ENCODE results near the gene OR4C45. TPM values are rescaled to one million over a fixed set of nuclear protein-coding genes. Genes with fewer than 3 reads are reported as not detected.

OR4C45 gene
- total and polyA plus RNA-seq, 2 of the 4 experiments (the other 2 are of a cell fraction), result not detected

DNA sequence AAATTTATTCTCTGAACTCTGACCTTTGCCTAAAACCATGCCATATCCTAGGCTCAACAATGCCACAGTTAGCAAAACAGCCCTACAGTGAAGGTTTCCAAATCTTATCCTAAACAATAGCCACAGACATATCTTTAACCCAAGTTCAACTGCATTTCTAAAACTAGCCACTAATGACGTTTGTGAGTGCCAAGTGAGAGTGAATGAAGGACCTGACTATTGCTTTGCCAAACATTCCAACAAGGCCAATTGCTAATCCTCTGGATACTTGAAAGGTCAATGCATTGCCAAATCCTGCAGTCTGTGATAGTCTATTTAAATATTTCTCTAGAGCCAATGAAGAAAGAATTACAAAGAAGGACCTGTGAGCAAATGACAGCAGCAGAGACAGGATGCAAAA lies 2.5 kb upstream of the OR4C45 start:
- no TSS peak for BruUV-seq (replicated peaks)
- Histone ChIP-seq H3K14ac (replicated peaks; ENCODE audit: low read depth, low read length) (no peak overlapping the region), H4K8ac (ENCODE audit: low read depth in 2 of 2, low read length in 2 of 2) (no peak overlapping the region), H3K4me2 (ENCODE audit: low read depth, low read length) (no peak overlapping the region), H2BK15ac (ENCODE audit: low read depth, low read length) (no peak overlapping the region), H2AFZ (replicated peaks; ENCODE audit: low read length, poor library complexity) (no peak overlapping the region), H3K9me1 (ENCODE audit: insufficient read depth, low read length) (no peaks in the 10 kb centered on the region), H3K27ac (ENCODE audit: insufficient read depth, low read length) (no peak overlapping the region), H2AK5ac (ENCODE audit: low read depth, low read length) (no peak overlapping the region), H3K23ac (ENCODE audit: low read depth, low read length) (no peak overlapping the region), H3K36me3 (ENCODE audit: control insufficient read depth, insufficient read depth, low read length) (no peaks in the 10 kb centered on the region), H3K4me3 (ENCODE audit: insufficient read depth, low read depth, low read length) (no peak overlapping the region), H3K79me1 (ENCODE audit: low read depth in 1 of 2, low read length in 2 of 2) (no peaks in the 10 kb centered on the region), H3K9me3 (ENCODE audit: control insufficient read depth, insufficient read depth, low read length) (peaks cover 10% of the 10 kb centered on the region), H2BK120ac (ENCODE audit: low read depth, low read length) (no peak overlapping the region), H3K56ac (ENCODE audit: extremely low read depth, insufficient read depth, low read length) (no peak overlapping the region), H4K91ac (ENCODE audit: insufficient read depth, low read depth, low read length) (no peak overlapping the region), H3K9ac (ENCODE audit: low read depth, low read length) (no peak overlapping the region), H2BK5ac (ENCODE audit: low read depth, low read length, poor library complexity, severe bottlenecking) (no peak overlapping the region), H2BK20ac (ENCODE audit: low read depth, low read length) (no peak overlapping the region), H2AK9ac (replicated peaks; ENCODE audit: low read depth, low read length, poor library complexity) (no peak overlapping the region), H4K5ac (ENCODE audit: low read depth, low read length) (no peak overlapping the region), H3K18ac (ENCODE audit: low read depth, low read length) (no peak overlapping the region), H3K4ac (ENCODE audit: low read depth, low read length) (no peak overlapping the region), H3K27me3 (ENCODE audit: control insufficient read depth, insufficient read depth, low read length) (no peaks in the 10 kb centered on the region), H3K4me1 (ENCODE audit: control insufficient read depth, insufficient read depth, low read length) (no peaks in the 10 kb centered on the region), H4K20me1 (ENCODE audit: insufficient read depth, low read length) (no peaks in the 10 kb centered on the region)
- no CpG with 5 or more reads among the region's 1 CpG for WGBS, 2 experiments (ENCODE audit: extremely low coverage in 2 of 2, insufficient read length in 1 of 2)
- DNase-seq (no peak), ATAC-seq (ENCODE audit: low read depth) (no peak)
- CTCF ChIA-PET, result no interaction called here
- TF ChIP-seq RFX5 (IDR thresholded peaks at IDR 0.05; ENCODE audit: low read depth, low read length) (no peak), MXI1 (IDR thresholded peaks at IDR 0.05; ENCODE audit: borderline replicate concordance, low read depth, low read length) (no peak), POLR2A (IDR thresholded peaks at IDR 0.05; ENCODE audit: low read depth, low read length) (no peak), NFE2L2 (IDR thresholded peaks at IDR 0.05; ENCODE audit: low read depth, low read length) (no peak), CEBPB (IDR thresholded peaks at IDR 0.05; ENCODE audit: low read depth, low read length) (no peak), BHLHE40 (IDR thresholded peaks at IDR 0.05; ENCODE audit: low read depth, low read length) (no peak), MAZ (IDR thresholded peaks at IDR 0.05; ENCODE audit: borderline replicate concordance, low read depth, low read length) (no peak), RAD21 (IDR thresholded peaks at IDR 0.05; ENCODE audit: low read length) (no peak)
- TF ChIP-seq, protein P1, sequence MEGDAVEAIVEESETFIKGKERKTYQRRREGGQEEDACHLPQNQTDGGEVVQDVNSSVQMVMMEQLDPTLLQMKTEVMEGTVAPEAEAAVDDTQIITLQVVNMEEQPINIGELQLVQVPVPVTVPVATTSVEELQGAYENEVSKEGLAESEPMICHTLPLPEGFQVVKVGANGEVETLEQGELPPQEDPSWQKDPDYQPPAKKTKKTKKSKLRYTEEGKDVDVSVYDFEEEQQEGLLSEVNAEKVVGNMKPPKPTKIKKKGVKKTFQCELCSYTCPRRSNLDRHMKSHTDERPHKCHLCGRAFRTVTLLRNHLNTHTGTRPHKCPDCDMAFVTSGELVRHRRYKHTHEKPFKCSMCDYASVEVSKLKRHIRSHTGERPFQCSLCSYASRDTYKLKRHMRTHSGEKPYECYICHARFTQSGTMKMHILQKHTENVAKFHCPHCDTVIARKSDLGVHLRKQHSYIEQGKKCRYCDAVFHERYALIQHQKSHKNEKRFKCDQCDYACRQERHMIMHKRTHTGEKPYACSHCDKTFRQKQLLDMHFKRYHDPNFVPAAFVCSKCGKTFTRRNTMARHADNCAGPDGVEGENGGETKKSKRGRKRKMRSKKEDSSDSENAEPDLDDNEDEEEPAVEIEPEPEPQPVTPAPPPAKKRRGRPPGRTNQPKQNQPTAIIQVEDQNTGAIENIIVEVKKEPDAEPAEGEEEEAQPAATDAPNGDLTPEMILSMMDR (conservative IDR thresholded peaks at IDR 0.05; ENCODE audit: low read depth, low read length), result no peak
- TF ChIP-seq, protein P2, sequence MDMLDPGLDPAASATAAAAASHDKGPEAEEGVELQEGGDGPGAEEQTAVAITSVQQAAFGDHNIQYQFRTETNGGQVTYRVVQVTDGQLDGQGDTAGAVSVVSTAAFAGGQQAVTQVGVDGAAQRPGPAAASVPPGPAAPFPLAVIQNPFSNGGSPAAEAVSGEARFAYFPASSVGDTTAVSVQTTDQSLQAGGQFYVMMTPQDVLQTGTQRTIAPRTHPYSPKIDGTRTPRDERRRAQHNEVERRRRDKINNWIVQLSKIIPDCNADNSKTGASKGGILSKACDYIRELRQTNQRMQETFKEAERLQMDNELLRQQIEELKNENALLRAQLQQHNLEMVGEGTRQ (IDR thresholded peaks at IDR 0.05; ENCODE audit: low read depth, low read length), result no peak
- dilution Hi-C loops (cut with HindIII; ENCODE audit: low sequenced_read_pairs, unreplicated experiment), result no loop called here
- in situ Hi-C loops (cut with MboI; ENCODE audit: low sequenced_read_pairs), result no loop called here
- intact Hi-C loops (cut with micrococcal nuclease), result no loop called here
- POLR2A ChIA-PET (ENCODE audit: unreplicated experiment), result no interaction called here
